A673 (cell line): ENCODE measurements around the gene STARD10.
A peak's percentile ranks its signal among the peaks of the same experiment; 100 is the strongest.

ENCODE experiments used
- CTCF ChIP-seq: fragments of 300-800, 200-600 bp; sonication (generic); conservative IDR thresholded peaks from 2 replicates; pipeline ENCODE4 v1.5.1; 2017; ENCODE audit warnings: low read depth, mild to moderate bottlenecking, antibody characterized with exemption, low read length, moderate library complexity, mixed read lengths
- EZH2 ChIP-seq: fragments of 200-600 bp; sonication (generic); IDR thresholded peaks from 2 replicates; pipeline ENCODE4 v1.6.1; 2017; ENCODE audit warnings: borderline replicate concordance, low read depth, mild to moderate bottlenecking, mixed read lengths, antibody characterized with exemption, low read length; ENCODE audit not compliant: poor library complexity, severe bottlenecking

- TF ChIP-seq EZH2 = no peak
- peak; percentile 97 for TF ChIP-seq CTCF
Measured at GRCh38 chr11:72724851-72725723, 68.8 kb downstream of the STARD10 start.
